ENCODE measurements around the gene CARD19.

The CARD19 gene

DNA sequence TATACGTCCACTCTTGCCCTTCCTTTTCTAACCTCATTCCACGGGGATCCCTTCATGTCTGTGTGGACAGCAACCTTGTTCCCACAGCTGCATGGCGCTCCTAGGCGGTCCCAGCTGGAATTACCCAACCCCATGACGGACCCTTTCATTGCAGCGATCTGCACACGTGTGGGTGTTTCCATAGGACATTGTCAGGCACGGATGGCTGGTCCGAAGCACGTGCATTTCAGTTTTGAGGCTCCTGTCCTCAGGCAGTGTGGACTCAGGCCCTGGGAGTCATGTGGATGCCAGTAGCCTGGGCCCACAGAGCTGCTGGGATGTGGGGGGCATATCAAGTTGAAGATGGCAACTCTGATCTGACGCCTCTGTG is 15.0 kb downstream of the CARD19 start:
- Histone ChIP-seq H3K36me3 (ENCODE audit: control insufficient read depth in 2 of 2, insufficient read depth in 1 of 2, low read length in 2 of 2) (peaks cover 0 to 26% of the 10 kb centered on the region in 2 experiments; a peak in 2 of 3 replicates), H3K27ac (ENCODE audit: extremely low read depth, low read depth, low read length) (no peak overlapping the region), H3K4me3 (ENCODE audit: low read depth, low read length) (no peak overlapping the region), H3K4me1 (ENCODE audit: control insufficient read depth, insufficient read depth, low read length) (no peaks in the 10 kb centered on the region), H3K9me3 (ENCODE audit: control insufficient read depth, insufficient read depth, low read depth, low read length) (no peaks in the 10 kb centered on the region)
- ChIA-PET CTCF (interaction anchor here (0.6 to 3.3 kb wide), 4 partner anchors 8 to 1202 kb away, joined by 3 to 43 read pairs (median 4); no protein-coding TSS in a partner anchor), POLR2A (no interaction called here)
- TF ChIP-seq ZIC2 (tag by site-specific recombination; IDR thresholded peaks at IDR 0.05) (no peak), ZNF302 (tag by site-specific recombination; IDR thresholded peaks at IDR 0.05; ENCODE audit: low read depth) (no peak), ZNF274 (IDR thresholded peaks at IDR 0.05; ENCODE audit: low read length) (no peak), ZNF274 (tag by site-specific recombination; IDR thresholded peaks at IDR 0.05; ENCODE audit: borderline replicate concordance) (no peak), ZNF654 (tag by site-specific recombination; IDR thresholded peaks at IDR 0.05; ENCODE audit: low read depth) (no peak), ZNF26 (tag by site-specific recombination; IDR thresholded peaks at IDR 0.05) (no peak), ZNF571 (tag by site-specific recombination; IDR thresholded peaks at IDR 0.05) (no peak), IKZF3 (tag by site-specific recombination; IDR thresholded peaks at IDR 0.05) (no peak), RBAK (tag by site-specific recombination; IDR thresholded peaks at IDR 0.05) (no peak), ZNF707 (tag by site-specific recombination; IDR thresholded peaks at IDR 0.05) (no peak), ZNF404 (tag by site-specific recombination; IDR thresholded peaks at IDR 0.05) (no peak), ZNF785 (tag by site-specific recombination; IDR thresholded peaks at IDR 0.05) (no peak), ZNF529 (tag by site-specific recombination; IDR thresholded peaks at IDR 0.05; ENCODE audit: insufficient replicate concordance) (no peak)
- TF ChIP-seq, protein P1, sequence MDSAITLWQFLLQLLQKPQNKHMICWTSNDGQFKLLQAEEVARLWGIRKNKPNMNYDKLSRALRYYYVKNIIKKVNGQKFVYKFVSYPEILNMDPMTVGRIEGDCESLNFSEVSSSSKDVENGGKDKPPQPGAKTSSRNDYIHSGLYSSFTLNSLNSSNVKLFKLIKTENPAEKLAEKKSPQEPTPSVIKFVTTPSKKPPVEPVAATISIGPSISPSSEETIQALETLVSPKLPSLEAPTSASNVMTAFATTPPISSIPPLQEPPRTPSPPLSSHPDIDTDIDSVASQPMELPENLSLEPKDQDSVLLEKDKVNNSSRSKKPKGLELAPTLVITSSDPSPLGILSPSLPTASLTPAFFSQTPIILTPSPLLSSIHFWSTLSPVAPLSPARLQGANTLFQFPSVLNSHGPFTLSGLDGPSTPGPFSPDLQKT (IDR thresholded peaks at IDR 0.05; ENCODE audit: borderline replicate concordance, low read depth, low read length): no peak
- TF ChIP-seq, protein P2, sequence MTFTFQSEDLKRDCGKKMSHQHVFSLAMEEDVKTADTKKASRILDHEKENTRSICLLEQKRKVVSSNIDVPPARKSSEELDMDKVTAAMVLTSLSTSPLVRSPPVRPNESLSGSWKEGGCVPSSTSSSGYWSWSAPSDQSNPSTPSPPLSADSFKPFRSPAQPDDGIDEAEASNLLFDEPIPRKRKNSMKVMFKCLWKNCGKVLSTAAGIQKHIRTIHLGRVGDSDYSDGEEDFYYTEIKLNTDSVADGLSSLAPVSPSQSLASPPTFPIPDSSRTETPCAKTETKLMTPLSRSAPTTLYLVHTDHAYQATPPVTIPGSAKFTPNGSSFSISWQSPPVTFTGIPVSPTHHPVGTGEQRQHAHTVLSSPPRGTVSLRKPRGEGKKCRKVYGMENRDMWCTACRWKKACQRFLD (tag by site-specific recombination; IDR thresholded peaks at IDR 0.05): no peak

DNA sequence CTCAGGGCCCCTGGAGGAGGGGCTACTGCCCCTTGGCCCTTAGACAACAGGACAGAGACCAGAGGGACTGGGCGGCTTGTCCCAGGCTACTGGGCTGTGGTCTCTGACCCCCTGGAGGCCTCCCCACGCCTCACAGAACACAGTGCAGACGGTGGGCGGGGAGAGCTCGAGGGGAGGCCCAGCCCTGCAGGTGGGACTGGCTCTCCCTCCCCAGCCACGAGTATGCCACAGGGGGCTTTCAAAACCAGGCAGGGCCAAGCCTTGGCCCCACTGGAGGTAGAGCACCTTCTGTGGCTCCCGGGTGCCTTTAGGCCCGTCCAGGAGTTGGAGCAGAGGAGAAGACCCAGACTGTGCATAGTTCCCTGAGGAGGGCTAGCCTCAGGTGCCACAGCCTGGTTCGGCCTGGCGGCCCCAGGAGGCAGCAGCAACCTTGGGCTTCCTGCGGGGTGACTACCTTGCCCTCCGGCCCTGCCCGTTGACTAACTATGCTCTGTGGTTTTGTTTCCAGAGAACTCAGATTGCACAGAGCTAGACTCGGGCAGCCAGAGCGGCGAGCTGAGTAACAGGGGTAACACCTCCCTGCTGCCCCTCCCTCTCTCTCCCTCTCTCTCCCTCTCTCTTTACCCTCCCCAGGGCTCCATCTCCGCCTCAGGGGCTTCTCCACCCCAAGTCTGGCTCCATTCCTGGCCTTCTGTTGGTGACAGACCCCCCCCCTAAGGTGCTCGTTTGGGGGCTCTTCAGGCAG is 15.5 kb downstream of the CARD19 start:
- H3K4me3 ChIP-seq (ENCODE audit: low read depth, low read length): no peak overlapping the region
- ChIA-PET POLR2A (no interaction called here), CTCF (interaction anchor here (0.6 to 3.3 kb wide), 2 partner anchors 8 to 1202 kb away, joined by 3 to 43 read pairs; no protein-coding TSS in a partner anchor)
- H3K4me1 ChIP-seq (ENCODE audit: control insufficient read depth, insufficient read depth, low read length): no peaks in the 10 kb centered on the region
- no peak overlapping the region for H3K27ac ChIP-seq (ENCODE audit: extremely low read depth, low read depth, low read length)
- TF ChIP-seq MEIS1 (CRISPR knock-in tag; IDR thresholded peaks at IDR 0.05; ENCODE audit: borderline replicate concordance): no peak
- TF ChIP-seq ZIC2 (tag by site-specific recombination; IDR thresholded peaks at IDR 0.05): peak; percentile 54; the same call in 1 of the 2 replicates
- peak; percentile 40 for TF ChIP-seq GLIS1 (tag by site-specific recombination; IDR thresholded peaks at IDR 0.05)
- H3K9me3 ChIP-seq (ENCODE audit: control insufficient read depth, insufficient read depth, low read depth, low read length): no peaks in the 10 kb centered on the region
- H3K36me3 ChIP-seq (ENCODE audit: control insufficient read depth in 2 of 2, insufficient read depth in 1 of 2, low read length in 2 of 2): peaks cover 0 to 26% of the 10 kb centered on the region in 2 experiments; a peak in 2 of 3 replicates

All from HEK293 (cell line).